Esophagus squamous epithelium (tissue), 5 donors: Measurements from ENCODE around the gene LSM3. TPM values are rescaled to one million over a fixed set of nuclear protein-coding genes. Genes with fewer than 3 reads are reported as not detected.

Source experiments
- DNase-seq: peaks from one replicate; lab custom pipeline; 2025; lab: John Stamatoyannopoulos, UW
- H3K27ac ChIP-seq, 4 donors: fragments of 200-600 bp; sonication (generic); one replicate each; pipeline ENCODE4 v1.5.1; 2016 to 2019; ENCODE audit warnings: mild to moderate bottlenecking in 1 of 4
- H3K27me3 ChIP-seq, 4 donors: fragments of 200-600 bp; sonication (generic); 1 replicate in 3 of 4; 2 replicates in 1 of 4; pipeline versions ENCODE4 v1.5.1 to v1.6.0; 2017 to 2021; ENCODE audit warnings: antibody characterized with exemption in 1 of 4
- H3K36me3 ChIP-seq, 3 donors: fragments of 200-600 bp; sonication (generic); one replicate each; pipeline ENCODE4 v1.5.1; 2016 to 2019
- H3K4me1 ChIP-seq, 3 donors: fragments of 200-600 bp; sonication (generic); one replicate each; pipeline ENCODE4 v1.5.1; 2017 to 2019
- H3K4me3 ChIP-seq, 4 donors: fragments of 200-600 bp; sonication (generic); 1 replicate in 3 of 4; 2 replicates in 1 of 4; pipeline ENCODE4 v1.5.1; 2016 to 2019; ENCODE audit warnings: mild to moderate bottlenecking in 2 of 4, moderate library complexity in 1 of 4
- H3K9me3 ChIP-seq, 3 donors: fragments of 200-600 bp; sonication (generic); one replicate each; pipeline ENCODE4 v1.5.1; 2016 to 2019
- CTCF ChIP-seq, 6 experiments: fragments of 450-650 bp in 4 of 6; fragments of 200-600 bp in 2 of 6; sonication (generic) in 2 of 6; IDR thresholded peaks; one replicate each; pipeline ENCODE4 v1.5.1; 2016 to 2019; ENCODE audit warnings: antibody characterized with exemption in 6 of 6, mild to moderate bottlenecking in 4 of 6, moderate library complexity in 4 of 6
- POLR2A ChIP-seq, 4 donors: fragments of 450-650 bp; IDR thresholded peaks; one replicate each; pipeline ENCODE4 v1.6.1; 2017; ENCODE audit warnings: antibody characterized with exemption in 4 of 4, mild to moderate bottlenecking in 4 of 4, moderate library complexity in 3 of 4
- WGBS, 2 donors: methylation state at CpG; one replicate each; pipeline ENCODE4 v1.1.5; 2018; 5-methylcytosine and 5-hydroxymethylcytosine counted together
- intact Hi-C: fragments of 100-400 bp; cut with DNase I; formaldehyde crosslinking; loops from one replicate; pipeline ENCODE4 v1.15.0; 2022
- total RNA-seq, 4 donors: library from RNA; depleted of rRNA; stranded (reverse); fragments of >200 nt; gene quantifications; one replicate each; pipeline ENCODE4 v1.1.0, GENCODE V29; 2016
- donor health status: DM: yes; HTN: yes; CAD: no.

The LSM3 gene
- total RNA-seq, 4 donors from 2014 or later, result 6.3 to 21.5 (median 13.7) TPM

GRCh38 chr3:14145670-14146380 lies 32.8 kb upstream of the LSM3 start:
- Histone ChIP-seq H3K4me3 (no peak overlapping the region), H3K9me3 (no peaks in the 10 kb centered on the region)

GRCh38 chr3:14146381-14147065 lies 32.1 kb upstream of the LSM3 start:
- peak overlapping the region in 3 of 4 donors; percentile 77 to 93 (median 88) for H3K27ac ChIP-seq
- 84 to 89% methylated on average over 6 to 7 of the region's 10 CpGs for WGBS, 2 donors
- intact Hi-C loops, result no loop called here
- peaks cover 21 to 60% (median 47%) of the 10 kb centered on the region in 3 donors for H3K4me1 ChIP-seq
- TF ChIP-seq POLR2A (IDR thresholded peaks at IDR 0.05), result no peak
- DNase-seq, result no peak
- H3K27me3 ChIP-seq, result no peaks in the 10 kb centered on the region
- peaks cover 10 to 78% (median 16%) of the 10 kb centered on the region in 3 donors for H3K36me3 ChIP-seq
- H3K4me3 ChIP-seq, result no peak overlapping the region
- no peaks in the 10 kb centered on the region for H3K9me3 ChIP-seq

More at GRCh38 chr3:14145670-14146380, 32.8 kb upstream of the LSM3 start:
- peak overlapping the region; percentile 73 to 93 (median 82) for H3K27ac ChIP-seq
- no peak for TF ChIP-seq POLR2A (IDR thresholded peaks at IDR 0.05)
- TF ChIP-seq CTCF (IDR thresholded peaks at IDR 0.05), result no peak
- no peaks in the 10 kb centered on the region for H3K27me3 ChIP-seq
- peaks cover 21 to 67% (median 47%) of the 10 kb centered on the region in 3 donors for H3K4me1 ChIP-seq
- H3K36me3 ChIP-seq, result peaks cover 10 to 78% (median 16%) of the 10 kb centered on the region in 3 donors
- intact Hi-C loops, result no loop called here
- 69 to 82% methylated on average over 4 to 5 of the region's 10 CpGs for WGBS, 2 donors
- no peak for DNase-seq

GRCh38 chr3:14147066-14147435 lies 31.6 kb upstream of the LSM3 start:
- Histone ChIP-seq H3K4me1 (peaks cover 21 to 55% (median 46%) of the 10 kb centered on the region in 3 donors), H3K27ac (peak overlapping the region in 3 of 4 donors; percentile 77 to 93 (median 88)), H3K27me3 (no peaks in the 10 kb centered on the region), H3K9me3 (no peaks in the 10 kb centered on the region), H3K4me3 (no peak overlapping the region), H3K36me3 (peaks cover 6 to 78% (median 13%) of the 10 kb centered on the region in 3 donors)
- 82 to 83% methylated on average over 5 of the region's 5 CpGs for WGBS, 2 donors
- TF ChIP-seq CTCF (IDR thresholded peaks at IDR 0.05) (no peak), POLR2A (IDR thresholded peaks at IDR 0.05) (no peak)
- intact Hi-C loops, result no loop called here
- DNase-seq, result no peak

GRCh38 chr3:14147617-14148016 lies 31.0 kb upstream of the LSM3 start:
- DNase-seq, result no peak
- 79 to 87% methylated on average over 12 of the region's 12 CpGs for WGBS, 2 donors
- Histone ChIP-seq H3K36me3 (peaks cover 6 to 78% (median 9%) of the 10 kb centered on the region in 3 donors), H3K27me3 (no peaks in the 10 kb centered on the region), H3K27ac (peak overlapping the region in 2 of 4 donors; percentile 43 to 88), H3K9me3 (no peaks in the 10 kb centered on the region), H3K4me3 (no peak overlapping the region), H3K4me1 (peaks cover 21 to 50% (median 40%) of the 10 kb centered on the region in 3 donors)
- intact Hi-C loops, result no loop called here
- TF ChIP-seq CTCF (IDR thresholded peaks at IDR 0.05) (no peak), POLR2A (IDR thresholded peaks at IDR 0.05) (no peak)

GRCh38 chr3:14148041-14148985 lies 30.3 kb upstream of the LSM3 start:
- H3K4me3 ChIP-seq, result no peak overlapping the region
- intact Hi-C loops, result no loop called here
- no peak for DNase-seq
- H3K27ac ChIP-seq, result peak overlapping the region in 2 of 4 donors; percentile 43 to 88
- no peaks in the 10 kb centered on the region for H3K27me3 ChIP-seq
- H3K9me3 ChIP-seq, result no peaks in the 10 kb centered on the region
- no peak for TF ChIP-seq POLR2A (IDR thresholded peaks at IDR 0.05)
- peak in 1 of 6 experiments; percentile 26 for TF ChIP-seq CTCF (IDR thresholded peaks at IDR 0.05)
- 67 to 95% methylated on average over 4 to 9 of the region's 28 CpGs for WGBS, 2 donors
- peaks cover 6 to 79% (median 9%) of the 10 kb centered on the region in 3 donors for H3K36me3 ChIP-seq
- peaks cover 21 to 43% (median 33%) of the 10 kb centered on the region in 3 donors for H3K4me1 ChIP-seq
